Stimulated activated naive CD8-positive, alpha-beta T cell treated with anti-CD3 and anti-CD28 coated beads, Interleukin-15, amount 100 ng/mL, for 72 hours (primary cell): Measurements from ENCODE around the gene SEMA4C.
"Not testable (repeated sequence)": the region's sequence is repeated elsewhere in the genome, so short reads cannot be mapped to it uniquely, and the experiment has no call there.

Source experiments
- ATAC-seq: fragments of 150-1000 bp; cut with Tn5 transposase; 2 replicates; pipeline ENCODE4 v1.10.0; 2021; ENCODE audit warnings: mild to moderate bottlenecking, moderate library complexity
- DNase-seq, 2 donors: peaks; one replicate each; pipeline ENCODE4 v3.0.0; 2021 to 2022
- H3K27ac Mint-ChIP-seq, 2 donors: one replicate each; pipeline ENCODE4 v1.8.0; 2022; ENCODE audit warnings: mild to moderate bottlenecking in 2 of 2, mixed read lengths in 2 of 2, moderate library complexity in 2 of 2
- H3K27me3 Mint-ChIP-seq: one replicate; pipeline ENCODE4 v1.8.0; 2022; ENCODE audit warnings: mixed read lengths
- H3K4me1 Mint-ChIP-seq: one replicate; pipeline ENCODE4 v1.8.0; 2022; ENCODE audit warnings: mild to moderate bottlenecking, mixed read lengths
- H3K4me3 Mint-ChIP-seq, 2 donors: one replicate each; pipeline ENCODE4 v1.8.0; 2022; ENCODE audit warnings: mild to moderate bottlenecking in 2 of 2, mixed read lengths in 2 of 2, moderate library complexity in 1 of 2
- H3K9me3 Mint-ChIP-seq, 2 donors: one replicate each; pipeline ENCODE4 v1.8.0; 2022; ENCODE audit warnings: mixed read lengths in 2 of 2

Gene SEMA4C

GRCh38 chr2:96889502-96889901, 19.6 kb upstream of the SEMA4C start:
- not testable (repeated sequence) for H3K27ac Mint-ChIP-seq, DNase-seq, H3K4me3 Mint-ChIP-seq, H3K9me3 Mint-ChIP-seq, ATAC-seq, H3K27me3 Mint-ChIP-seq
- H3K4me1 Mint-ChIP-seq: peaks cover 28% of the 10 kb centered on the region

DNA sequence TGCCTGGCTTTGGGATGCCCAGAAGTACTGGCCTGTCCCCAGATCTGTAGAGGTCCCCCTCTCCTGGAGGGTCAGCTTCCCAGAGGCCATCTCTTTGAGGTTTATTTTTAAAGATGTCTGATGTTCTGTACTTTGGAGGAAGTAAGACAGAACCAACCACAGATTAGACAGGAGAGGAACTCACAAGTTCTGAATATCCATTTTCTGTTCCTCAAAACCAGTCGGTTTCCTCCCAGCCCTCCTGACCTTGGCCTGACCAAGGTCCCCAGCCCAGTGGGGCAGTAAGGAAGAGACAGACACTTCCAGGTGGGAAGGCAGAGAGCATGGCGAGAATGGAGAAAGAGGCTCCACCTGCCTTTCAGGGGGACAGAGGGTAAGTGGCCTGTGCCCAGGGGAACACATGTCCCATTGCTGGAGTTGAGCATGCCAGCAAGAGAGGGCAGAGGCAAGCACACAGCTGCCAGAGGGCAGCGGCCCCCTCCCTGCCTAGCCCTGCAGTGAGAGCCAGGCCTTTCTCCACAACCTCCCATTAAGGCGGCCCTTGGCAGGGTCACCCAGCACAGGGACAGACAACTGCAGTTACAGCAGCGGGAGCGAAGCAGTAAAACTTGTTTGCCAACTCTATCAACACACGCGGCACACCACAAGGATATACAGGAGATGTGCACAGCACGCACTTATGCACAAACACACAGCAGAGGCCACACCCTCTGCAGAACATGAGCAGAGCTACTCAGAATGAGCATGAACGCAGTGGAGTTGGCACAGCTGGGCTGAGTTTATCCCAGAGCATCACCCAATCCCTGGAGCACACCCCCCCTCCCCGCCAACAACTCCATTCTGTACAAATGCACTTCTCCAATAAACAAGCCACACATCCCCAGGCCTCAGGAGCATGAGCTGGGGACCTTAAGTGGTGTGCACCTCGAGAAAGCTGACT, 18.5 kb upstream of the SEMA4C start:
- Mint-ChIP-seq H3K27me3 (no peaks in the 10 kb centered on the region), H3K4me1 (peaks cover 28% of the 10 kb centered on the region), H3K27ac (peak overlapping the region; percentile 54 to 74), H3K4me3 (no peak overlapping the region), H3K9me3 (no peaks in the 10 kb centered on the region)
- ATAC-seq: peak; percentile 19
- no peak for DNase-seq

- peak overlapping the region in 1 of 2 donors; percentile 17 for H3K27ac Mint-ChIP-seq
- H3K4me3 Mint-ChIP-seq: no peak overlapping the region
- peaks cover 22% of the 10 kb centered on the region for H3K4me1 Mint-ChIP-seq
- no peak for DNase-seq
- H3K9me3 Mint-ChIP-seq: no peaks in the 10 kb centered on the region
- H3K27me3 Mint-ChIP-seq: no peaks in the 10 kb centered on the region
- no peak for ATAC-seq
Observed at GRCh38 chr2:96887493-96888012, 17.7 kb upstream of the SEMA4C start.

GRCh38 chr2:96885432-96886347, 15.8 kb upstream of the SEMA4C start:
- Mint-ChIP-seq H3K27ac (peak overlapping the region in 1 of 2 donors; percentile 51), H3K27me3 (no peaks in the 10 kb centered on the region), H3K9me3 (no peaks in the 10 kb centered on the region), H3K4me1 (peaks cover 8% of the 10 kb centered on the region), H3K4me3 (no peak overlapping the region)
- ATAC-seq (no peak), DNase-seq (no peak)

- Mint-ChIP-seq H3K27ac (no peak overlapping the region), H3K27me3 (no peaks in the 10 kb centered on the region), H3K4me1 (peaks cover 8% of the 10 kb centered on the region), H3K9me3 (no peaks in the 10 kb centered on the region), H3K4me3 (no peak overlapping the region)
- no peak for DNase-seq
- ATAC-seq: no peak
Observed at GRCh38 chr2:96884299-96885094, 14.6 kb upstream of the SEMA4C start.

GRCh38 chr2:96883306-96883705, 13.4 kb upstream of the SEMA4C start:
- Mint-ChIP-seq H3K9me3 (no peaks in the 10 kb centered on the region), H3K4me1 (peaks cover 5% of the 10 kb centered on the region), H3K4me3 (no peak overlapping the region), H3K27ac (peak overlapping the region in 1 of 2 donors; percentile 78), H3K27me3 (no peaks in the 10 kb centered on the region)
- no peak for DNase-seq
- ATAC-seq: no peak

DNA sequence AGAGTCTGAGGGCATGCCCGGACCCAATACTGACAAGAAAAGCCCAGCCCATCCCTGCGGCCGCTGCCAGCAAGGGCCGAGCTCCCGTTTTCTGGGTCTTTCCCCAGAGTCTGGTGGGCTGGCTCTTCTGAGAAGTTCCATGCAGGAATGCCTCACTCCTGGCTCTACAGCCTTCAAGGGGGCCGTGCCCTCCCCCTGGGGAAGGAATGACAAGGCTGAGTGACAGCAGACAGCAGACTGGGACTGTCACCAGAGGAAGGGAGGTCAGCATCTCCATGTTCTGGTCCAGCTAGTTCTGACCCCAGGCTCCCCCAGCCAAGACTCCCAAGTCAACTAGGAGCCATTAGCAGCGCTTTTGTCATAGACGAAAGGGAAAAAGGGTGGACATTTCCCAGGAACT, 13.0 kb upstream of the SEMA4C start:
- Mint-ChIP-seq H3K27me3 (no peaks in the 10 kb centered on the region), H3K9me3 (no peaks in the 10 kb centered on the region), H3K4me3 (no peak overlapping the region), H3K4me1 (peaks cover under 1% of the 10 kb centered on the region), H3K27ac (no peak overlapping the region)
- ATAC-seq: no peak
- DNase-seq: no peak

- no peak overlapping the region for H3K4me3 Mint-ChIP-seq
- no peaks in the 10 kb centered on the region for H3K4me1 Mint-ChIP-seq
- DNase-seq: no peak
- H3K9me3 Mint-ChIP-seq: no peaks in the 10 kb centered on the region
- no peak overlapping the region for H3K27ac Mint-ChIP-seq
- no peaks in the 10 kb centered on the region for H3K27me3 Mint-ChIP-seq
- no peak for ATAC-seq
Observed at GRCh38 chr2:96882230-96882629, 12.3 kb upstream of the SEMA4C start.

GRCh38 chr2:96881349-96882195, 11.7 kb upstream of the SEMA4C start:
- no peaks in the 10 kb centered on the region for H3K9me3 Mint-ChIP-seq
- H3K27me3 Mint-ChIP-seq: no peaks in the 10 kb centered on the region
- no peak overlapping the region for H3K27ac Mint-ChIP-seq

GRCh38 chr2:96880891-96881273, 11.0 kb upstream of the SEMA4C start:
- Mint-ChIP-seq H3K9me3 (no peaks in the 10 kb centered on the region), H3K4me1 (peaks cover 1% of the 10 kb centered on the region), H3K27ac (no peak overlapping the region), H3K27me3 (no peaks in the 10 kb centered on the region), H3K4me3 (no peak overlapping the region)
- no peak for ATAC-seq
- DNase-seq: no peak

More at GRCh38 chr2:96881349-96882195, 11.7 kb upstream of the SEMA4C start:
- ATAC-seq (no peak), DNase-seq (no peak)
- H3K4me1 Mint-ChIP-seq: no peaks in the 10 kb centered on the region
- no peak overlapping the region for H3K4me3 Mint-ChIP-seq

DNA sequence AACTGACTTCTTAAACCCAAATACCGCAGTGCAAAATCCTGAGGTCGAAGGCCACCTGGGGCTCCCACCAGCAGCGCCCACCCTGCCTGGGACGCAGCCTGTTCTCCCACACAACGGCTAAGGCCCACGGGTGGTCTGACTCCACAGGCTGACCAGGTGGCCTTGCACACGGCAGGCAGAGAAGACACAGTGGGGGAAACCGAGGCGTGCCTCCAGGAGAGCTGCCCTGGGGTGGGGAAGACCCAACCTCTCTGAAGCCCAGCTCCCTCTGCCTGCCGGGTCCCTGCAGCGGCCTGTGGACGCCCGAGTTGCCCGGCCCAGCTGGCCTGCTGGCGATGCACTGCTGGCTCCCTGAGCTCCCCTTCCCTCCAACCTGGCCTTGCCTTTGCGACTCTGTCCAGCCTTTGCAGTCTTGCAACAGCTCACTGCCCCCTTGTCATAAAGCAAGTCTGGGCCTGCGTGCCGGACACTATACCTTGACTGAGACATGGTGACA, 9.7 kb upstream of the SEMA4C start:
- Mint-ChIP-seq H3K9me3 (no peaks in the 10 kb centered on the region), H3K4me3 (no peak overlapping the region), H3K4me1 (peaks cover 14% of the 10 kb centered on the region), H3K27ac (no peak overlapping the region), H3K27me3 (no peaks in the 10 kb centered on the region)
- no peak for ATAC-seq
- DNase-seq: no peak

DNA sequence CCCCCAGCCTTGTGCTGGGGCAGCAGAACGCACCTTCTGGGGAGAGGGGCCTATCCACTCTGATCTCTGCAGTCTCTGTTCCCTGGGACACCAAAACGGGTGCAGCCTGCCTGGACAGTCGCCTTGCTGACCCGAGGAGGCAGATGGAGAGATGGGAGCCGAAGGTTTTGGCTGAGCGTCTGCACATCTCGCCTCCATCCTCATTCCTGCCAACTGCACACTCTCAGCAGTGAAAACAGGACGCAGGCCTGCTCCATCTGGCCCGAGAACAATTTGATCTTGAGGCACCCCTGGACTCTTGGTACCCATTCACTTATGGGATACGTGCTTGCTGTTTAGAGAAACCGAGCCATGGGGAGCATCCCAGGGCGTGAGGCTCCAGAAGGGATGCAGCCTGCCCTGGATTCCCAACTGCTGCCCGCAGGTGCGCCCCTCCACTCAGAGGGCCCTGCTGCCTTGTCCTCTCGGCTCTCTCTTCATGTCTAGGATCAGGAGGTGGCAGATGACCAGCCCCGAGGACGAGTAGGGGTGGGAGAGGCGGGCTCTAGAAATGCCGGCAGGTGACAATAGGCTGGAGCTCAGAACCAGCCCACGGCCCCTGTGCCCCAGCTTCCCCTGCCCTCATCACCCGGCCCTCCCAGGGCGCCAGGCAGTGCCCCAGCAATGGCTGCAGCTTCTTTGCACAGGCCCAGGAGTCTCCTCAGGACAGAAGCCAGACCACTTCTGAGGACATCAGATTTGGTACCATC, 9.1 kb upstream of the SEMA4C start:
- Mint-ChIP-seq H3K4me3 (no peak overlapping the region), H3K9me3 (no peaks in the 10 kb centered on the region), H3K27ac (no peak overlapping the region), H3K4me1 (peaks cover 20% of the 10 kb centered on the region), H3K27me3 (no peaks in the 10 kb centered on the region)
- DNase-seq (no peak), ATAC-seq (no peak)

DNA sequence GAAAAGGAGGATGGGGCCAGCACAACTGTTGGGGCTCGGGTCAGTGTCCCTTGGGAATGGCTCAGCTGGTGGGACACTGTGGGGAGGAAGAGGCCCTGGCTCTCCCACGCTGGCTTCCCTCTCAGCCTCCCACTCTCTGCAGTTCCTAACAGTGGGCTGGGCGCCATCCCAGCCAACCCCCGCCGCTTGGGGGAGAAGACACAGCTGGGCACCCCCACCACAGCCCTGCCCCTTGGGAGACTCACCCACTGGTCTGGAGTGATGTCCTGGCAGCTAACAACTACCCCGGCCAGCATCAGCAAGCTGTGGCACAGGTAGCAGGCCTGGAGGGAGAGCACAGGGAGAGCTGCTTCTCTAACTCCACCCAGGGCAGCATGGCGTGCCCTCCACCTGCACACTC, 8.3 kb upstream of the SEMA4C start:
- Mint-ChIP-seq H3K4me1 (peaks cover 28% of the 10 kb centered on the region), H3K27ac (no peak overlapping the region), H3K9me3 (no peaks in the 10 kb centered on the region), H3K4me3 (no peak overlapping the region), H3K27me3 (no peaks in the 10 kb centered on the region)
- DNase-seq (no peak), ATAC-seq (no peak)
